Heart right ventricle (tissue), 16 donors: ENCODE data around the gene PLXDC2. TPM values are rescaled to one million over a fixed set of nuclear protein-coding genes. Genes with fewer than 3 reads are reported as not detected.

Source experiments
- ATAC-seq, 8 donors: fragments of 200-7000 bp; cut with Tn5 transposase; one replicate each; pipeline ENCODE4 v1.9.1; 2020; ENCODE audit warnings: mild to moderate bottlenecking in 8 of 8, moderate library complexity in 8 of 8, moderate number of reproducible peaks in 1 of 8
- DNase-seq, 2 donors: peaks; one replicate each; pipeline ENCODE4 v3.0.0-alpha.2; 2020
- H3K27ac ChIP-seq, 10 donors: fragments of 200-600 bp; sonication (generic) in 2 of 10; one replicate each; pipeline versions ENCODE4 v1.5.0 to v1.8.0; 2020 to 2022; ENCODE audit warnings: mild to moderate bottlenecking in 3 of 10
- H3K27me3 ChIP-seq, 7 donors: fragments of 200-600 bp; one replicate each; pipeline ENCODE4 v1.8.0; 2021 to 2022; ENCODE audit warnings: mild to moderate bottlenecking in 2 of 7
- H3K36me3 ChIP-seq, 9 donors: fragments of 200-600 bp; sonication (generic) in 1 of 9; one replicate each; pipeline versions ENCODE4 v1.5.0 to v1.8.0; 2020 to 2022; ENCODE audit warnings: mild to moderate bottlenecking in 2 of 9
- H3K4me1 ChIP-seq, 9 donors: fragments of 200-600 bp; sonication (generic) in 1 of 9; one replicate each; pipeline versions ENCODE4 v1.5.0 to v1.8.0; 2020 to 2022; ENCODE audit warnings: mild to moderate bottlenecking in 4 of 9
- H3K4me3 ChIP-seq, 10 donors: fragments of 200-600 bp; sonication (generic) in 2 of 10; one replicate each; pipeline versions ENCODE4 v1.5.0 to v1.8.0; 2020 to 2022; ENCODE audit warnings: mild to moderate bottlenecking in 7 of 10, moderate library complexity in 2 of 10
- H3K9me3 ChIP-seq, 11 donors: fragments of 200-600 bp in 10 of 11; sonication (generic) in 2 of 11; one replicate each; pipeline versions ENCODE4 v1.5.0 to v1.8.0; 2013 to 2022; ENCODE audit warnings: mild to moderate bottlenecking in 2 of 11, control low read depth in 1 of 11, moderate library complexity in 1 of 11
- WGBS, 2 donors: extraction: QIAGEN DNeasy Blood & Tissue Kit; methylation state at CpG; one replicate each; pipeline ENCODE4 v1.1.7; 2013; ENCODE audit warnings: inconsistent platforms in 1 of 2; 5-methylcytosine and 5-hydroxymethylcytosine counted together
- intact Hi-C, 10 donors: fragments of 100-400 bp; cut with DNase I; formaldehyde crosslinking; loops; one replicate each; pipeline versions ENCODE4 v1.11.1 to v1.14.2; 2022
- polyA plus RNA-seq, 2 donors: library from polyadenylated mRNA; stranded (reverse); fragments of 200-250 nt; gene quantifications; one replicate each; pipeline ENCODE4 v1.2.3, GENCODE V29; 2013
- total RNA-seq, 10 donors: library from RNA; stranded (reverse); fragmentation: NEBNext Ultra II Directional in 3 of 10; extraction: Animal tissue kit (Norgen Biotek cat#: 25700) in 3 of 10; gene quantifications; one replicate each; pipeline versions ENCODE4 v1.2.1 to v1.2.4, GENCODE V29; 2021 to 2023
- TF ChIP-seq, protein P1 (sequence below), 9 donors: fragments of 200-600 bp; sonication (generic) in 2 of 9; IDR thresholded peaks; one replicate each; pipeline versions ENCODE4 v1.5.0 to v1.8.0; 2021 to 2022; ENCODE audit warnings: antibody characterized with exemption in 9 of 9, mild to moderate bottlenecking in 5 of 9, moderate library complexity in 1 of 9
- donor health status: Arrhythmogenic right ventricular cardiomyopathy.
- donor health status: ischemic (EF 13 %, LVEDD 7.1; RV severe dilation, severe dysfunction).
- donor health status: healthy with polysubstance abuse.
- donor health status: DM: no; HTN: yes; CAD: no.
- donor health status: DM: no; HTN: no; CAD: no.
- donor health status: ischemic (EF 25% LVEDD 6.9; RV normal size, moderate dysfunction).
- donor health status: ischemic (EF 25% LVEDD 5.7; RV mildly dilated, moderate dysfunction).
- donor health status: healthy.
- donor health status: DM: yes; HTN: yes; CAD: no.
- donor health status: Ischemic cardiomyopathy.
- donor health status: ischemic (EF 35%, LVEDD 5.7; RV mildly dilated, moderate dysfunction).
- donor health status: nonischemic (EF 11% LVEDD 7.7; RV severe dilation, severe dysfunction).
- donor health status: DM: yes; HTN: yes; CAD: no.
- donor health status: PGD.
- donor health status: ischemic (EF 29% LVEDD 5.4; RV normal size, mild dysfunction).
- donor health status: nonischemic (EF 23%, LVEDD 6.1; RV moderate dilation, normal function).

Gene PLXDC2
- total and polyA plus RNA-seq, 12 donors = 4.6 to 26.8 (median 16.9) TPM

DNA sequence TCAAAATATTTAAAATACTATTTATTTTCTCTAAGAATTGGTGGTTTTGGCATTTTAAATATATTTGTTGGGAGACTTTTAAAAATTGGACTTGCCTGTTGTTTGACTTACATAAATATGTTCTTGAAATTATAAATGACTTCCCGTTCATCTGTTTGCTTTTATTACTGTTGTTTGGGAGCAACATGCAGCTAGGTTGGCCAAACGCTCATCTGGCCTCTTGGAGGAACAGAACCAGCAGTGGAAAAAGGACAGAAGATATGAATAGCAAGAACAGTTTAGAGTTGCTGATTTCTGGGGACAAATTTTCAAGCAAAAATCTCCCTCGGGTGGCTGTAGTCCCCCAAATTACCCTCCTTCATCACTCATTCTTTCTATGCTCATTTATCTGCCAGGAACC is 41.6 kb downstream of the PLXDC2 start:
- ATAC-seq (no peak), DNase-seq (no peak)
- intact Hi-C loops = no loop called here
- Histone ChIP-seq H3K27ac (no peak overlapping the region), H3K4me3 (no peak overlapping the region), H3K9me3 (no peaks in the 10 kb centered on the region), H3K27me3 (no peaks in the 10 kb centered on the region), H3K36me3 (no peaks in the 10 kb centered on the region), H3K4me1 (peaks cover 0 to 25% (median 9%) of the 10 kb centered on the region in 9 donors)
- TF ChIP-seq, protein P1, sequence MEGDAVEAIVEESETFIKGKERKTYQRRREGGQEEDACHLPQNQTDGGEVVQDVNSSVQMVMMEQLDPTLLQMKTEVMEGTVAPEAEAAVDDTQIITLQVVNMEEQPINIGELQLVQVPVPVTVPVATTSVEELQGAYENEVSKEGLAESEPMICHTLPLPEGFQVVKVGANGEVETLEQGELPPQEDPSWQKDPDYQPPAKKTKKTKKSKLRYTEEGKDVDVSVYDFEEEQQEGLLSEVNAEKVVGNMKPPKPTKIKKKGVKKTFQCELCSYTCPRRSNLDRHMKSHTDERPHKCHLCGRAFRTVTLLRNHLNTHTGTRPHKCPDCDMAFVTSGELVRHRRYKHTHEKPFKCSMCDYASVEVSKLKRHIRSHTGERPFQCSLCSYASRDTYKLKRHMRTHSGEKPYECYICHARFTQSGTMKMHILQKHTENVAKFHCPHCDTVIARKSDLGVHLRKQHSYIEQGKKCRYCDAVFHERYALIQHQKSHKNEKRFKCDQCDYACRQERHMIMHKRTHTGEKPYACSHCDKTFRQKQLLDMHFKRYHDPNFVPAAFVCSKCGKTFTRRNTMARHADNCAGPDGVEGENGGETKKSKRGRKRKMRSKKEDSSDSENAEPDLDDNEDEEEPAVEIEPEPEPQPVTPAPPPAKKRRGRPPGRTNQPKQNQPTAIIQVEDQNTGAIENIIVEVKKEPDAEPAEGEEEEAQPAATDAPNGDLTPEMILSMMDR (IDR thresholded peaks at IDR 0.05) = no peak
- 87 to 90% methylated on average over 3 of the region's 3 CpGs for WGBS, 2 donors

DNA sequence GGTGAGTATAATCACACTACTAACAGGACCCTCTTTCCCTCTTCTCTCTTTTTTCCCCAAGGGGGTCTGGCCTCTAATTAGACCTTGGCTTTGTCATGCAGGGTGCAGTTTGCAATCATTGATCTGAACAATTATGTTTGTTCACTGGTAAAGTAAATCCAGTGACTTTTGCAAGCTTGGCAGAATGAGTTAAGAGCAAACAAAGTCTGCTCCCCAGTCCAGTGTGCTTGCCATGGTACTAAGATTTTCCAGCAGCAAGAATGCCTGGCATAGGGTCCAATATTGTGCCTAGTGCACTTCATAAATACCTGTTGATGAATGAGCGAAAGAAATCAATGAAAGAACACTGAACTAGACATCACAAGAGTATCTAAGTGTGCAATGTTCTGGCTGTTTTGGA is 43.9 kb downstream of the PLXDC2 start:
- Histone ChIP-seq H3K4me1 (peaks cover 0 to 32% (median 15%) of the 10 kb centered on the region in 9 donors), H3K36me3 (no peaks in the 10 kb centered on the region), H3K9me3 (no peaks in the 10 kb centered on the region), H3K27ac (no peak overlapping the region), H3K4me3 (no peak overlapping the region), H3K27me3 (no peaks in the 10 kb centered on the region)
- intact Hi-C loops = no loop called here
- TF ChIP-seq, protein P1 (IDR thresholded peaks at IDR 0.05) = no peak
- WGBS, 2 donors = 99 to 100% methylated on average over 1 of the region's 1 CpG
- ATAC-seq (no peak), DNase-seq (no peak)

DNA sequence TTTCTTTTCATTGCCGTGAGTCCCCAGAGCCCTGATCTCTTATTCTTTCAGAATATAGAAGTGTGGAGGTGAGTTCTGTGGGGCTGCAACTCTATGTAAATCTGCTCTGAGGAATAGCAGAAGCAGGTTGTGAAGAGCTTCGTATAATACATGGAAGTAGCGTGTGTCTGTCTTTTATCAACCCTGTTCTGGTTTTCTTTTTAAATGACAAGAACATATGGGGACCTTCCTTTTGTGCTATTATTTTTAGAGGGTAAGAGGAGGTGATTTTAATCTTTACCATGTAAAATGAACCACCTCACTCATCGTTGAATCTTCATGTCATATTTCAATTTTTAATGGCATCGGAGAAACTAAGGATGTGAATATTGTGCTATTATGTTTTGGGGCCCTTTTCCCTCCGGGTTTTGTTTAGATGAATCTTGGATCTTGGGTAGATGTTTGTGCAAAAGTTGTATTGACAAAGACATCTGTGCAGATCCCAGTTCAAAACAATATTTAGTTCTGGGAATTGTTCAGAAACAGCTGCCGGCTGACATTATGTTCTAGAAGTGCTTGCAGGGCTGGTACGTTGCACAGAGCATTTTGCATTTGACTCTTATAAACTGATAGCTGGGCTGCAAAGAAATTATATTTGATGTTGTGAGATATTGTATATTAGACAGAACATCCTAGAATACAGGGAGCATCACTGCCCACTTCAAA is 46.7 kb downstream of the PLXDC2 start:
- TF ChIP-seq, protein P1 (IDR thresholded peaks at IDR 0.05) = no peak
- H3K9me3 ChIP-seq = peaks cover 0 to 12% (median 0%) of the 10 kb centered on the region in 11 donors
- peaks cover 0 to 36% (median 12%) of the 10 kb centered on the region in 9 donors for H3K4me1 ChIP-seq
- intact Hi-C loops = no loop called here
- H3K4me3 ChIP-seq = no peak overlapping the region
- peaks cover 0 to 9% (median 0%) of the 10 kb centered on the region in 9 donors for H3K36me3 ChIP-seq
- no peak for DNase-seq
- no peak overlapping the region for H3K27ac ChIP-seq
- no peaks in the 10 kb centered on the region for H3K27me3 ChIP-seq
- no peak for ATAC-seq
- 37 to 41% methylated on average over 8 of the region's 8 CpGs for WGBS, 2 donors

DNA sequence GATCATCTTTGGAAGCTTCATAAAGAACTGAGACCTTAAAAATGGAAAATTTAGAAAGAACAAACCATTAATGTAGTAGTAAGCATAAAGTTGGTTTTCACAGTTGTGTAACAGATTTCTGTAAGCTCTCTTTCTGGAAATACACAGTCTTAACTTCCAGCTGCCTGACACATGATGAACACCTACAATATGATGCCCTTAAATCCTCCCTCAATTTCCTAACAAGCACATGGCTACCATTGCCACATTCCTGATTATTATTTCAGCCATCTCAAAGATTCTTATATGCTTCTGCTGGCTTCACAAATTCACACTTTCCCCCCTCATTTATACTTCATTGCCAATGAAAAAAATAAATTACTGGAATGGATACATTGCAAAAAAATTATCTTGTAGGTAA is 49.4 kb downstream of the PLXDC2 start:
- TF ChIP-seq, protein P1 (IDR thresholded peaks at IDR 0.05) = no peak
- H3K9me3 ChIP-seq = peaks cover 0 to 12% (median 0%) of the 10 kb centered on the region in 11 donors
- H3K36me3 ChIP-seq = peaks cover 0 to 9% (median 0%) of the 10 kb centered on the region in 9 donors
- intact Hi-C loops = no loop called here
- H3K4me1 ChIP-seq = peaks cover 0 to 36% (median 12%) of the 10 kb centered on the region in 9 donors
- no peaks in the 10 kb centered on the region for H3K27me3 ChIP-seq
- ATAC-seq (no peak), DNase-seq (no peak)
- no peak overlapping the region for H3K4me3 ChIP-seq
- no peak overlapping the region for H3K27ac ChIP-seq
